ENCODE data around the gene PPP1R7.
A peak's percentile ranks its signal among the peaks of the same experiment; 100 is the strongest.
"Not testable (repeated sequence)": the region's sequence is repeated elsewhere in the genome, so short reads cannot be mapped to it uniquely, and the experiment has no call there.

PPP1R7 gene

GRCh38 chr2:241149925-241150659, at the start of gene PPP1R7:
TSS of gene PPP1R7 (plus strand) at chr2:241150467. CDS start at chr2:241150496, 29 bp downstream.
- peak; percentile 96 for DNase-seq (ENCODE audit: low spot score)

- DNase-seq (ENCODE audit: low spot score) = peak; percentile 88
Measured at GRCh38 chr2:241102239-241102803, 47.9 kb upstream of the PPP1R7 start, which contains the start of gene MTERF4. TSS of gene MTERF4 (minus strand) at chr2:241102287. CDS start at chr2:241102273, 14 bp downstream.

DNA sequence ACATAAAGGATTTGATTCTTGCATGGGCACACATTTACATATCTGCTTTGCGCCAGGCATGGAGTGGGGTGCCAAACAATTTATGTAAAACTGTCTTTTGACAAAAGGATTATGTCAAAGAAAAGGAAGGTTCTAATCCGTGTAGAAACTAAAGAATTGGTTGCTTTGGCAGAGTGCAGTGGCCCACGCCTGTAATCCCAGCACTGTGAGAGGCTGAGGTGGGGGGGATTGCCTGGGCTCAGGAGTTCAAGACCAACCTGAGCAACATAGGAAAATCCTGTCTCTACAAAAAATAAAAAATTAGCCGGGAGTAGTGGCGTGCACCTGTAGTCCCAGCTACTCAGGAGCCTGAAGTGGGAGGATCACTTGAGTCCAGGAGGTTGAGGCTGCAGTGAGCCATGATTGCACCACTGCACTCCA, 47.1 kb upstream of the PPP1R7 start:
- DNase-seq (ENCODE audit: low spot score) = no peak

GRCh38 chr2:241104611-241105010, 45.7 kb upstream of the PPP1R7 start:
- DNase-seq (ENCODE audit: low spot score) = not testable (repeated sequence)

DNA sequence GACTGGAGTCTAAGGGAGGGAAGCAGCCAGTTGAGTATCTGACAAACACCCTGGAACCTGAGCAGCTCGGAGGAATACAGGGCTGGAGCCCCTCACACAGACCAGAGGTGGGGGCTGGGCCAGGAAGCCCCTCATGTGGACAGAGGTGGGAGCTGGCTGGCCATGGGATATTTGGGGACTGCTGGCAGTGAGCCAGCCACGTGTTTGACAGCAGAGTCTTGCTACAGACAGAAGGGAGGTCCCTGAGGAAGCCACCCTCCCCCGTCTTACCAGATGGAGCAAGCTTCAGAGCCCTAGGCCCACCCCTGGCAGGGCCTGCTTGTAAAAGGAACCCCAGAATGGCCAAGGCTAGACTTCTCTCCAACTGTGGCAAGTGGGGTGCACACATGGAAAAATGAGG, 44.6 kb upstream of the PPP1R7 start:
- no peak for DNase-seq (ENCODE audit: low spot score)

DNA sequence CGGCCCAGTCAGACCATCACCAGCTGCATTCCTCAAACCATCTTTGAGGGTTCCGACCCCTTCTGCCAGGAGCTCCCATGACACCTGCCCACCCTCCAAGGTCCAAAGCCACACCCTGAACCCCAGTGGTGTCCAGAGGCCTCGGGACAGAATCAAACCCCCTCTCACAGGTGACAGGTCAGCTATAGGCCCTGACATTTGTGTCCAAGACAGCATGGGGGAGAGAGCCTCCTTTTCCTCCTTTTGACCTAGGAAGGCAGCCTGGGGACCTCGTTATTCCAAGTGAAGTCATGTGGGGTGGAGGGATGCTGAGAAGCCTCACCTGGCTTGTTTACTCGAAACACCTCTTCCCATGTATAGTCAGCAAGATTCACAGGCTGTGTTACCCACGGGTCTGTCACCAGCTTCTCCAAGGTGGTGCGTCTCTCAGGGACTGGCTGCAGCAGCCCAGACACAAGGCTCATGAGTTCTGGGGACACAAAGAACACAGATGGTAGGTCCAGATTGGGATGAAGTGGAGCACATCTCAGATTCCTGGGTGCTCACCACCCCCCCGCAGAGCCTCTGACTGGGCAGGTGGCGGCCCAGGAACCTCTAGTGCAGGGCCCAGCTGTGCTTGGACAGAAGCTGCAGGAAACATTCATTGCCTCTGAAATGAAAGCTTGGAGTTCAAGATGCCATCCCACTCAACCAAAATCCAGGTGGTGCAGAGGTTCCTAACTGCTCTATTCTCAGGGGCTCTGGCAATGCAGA, 43.1 kb upstream of the PPP1R7 start:
- no peak for DNase-seq (ENCODE audit: low spot score)

DNA sequence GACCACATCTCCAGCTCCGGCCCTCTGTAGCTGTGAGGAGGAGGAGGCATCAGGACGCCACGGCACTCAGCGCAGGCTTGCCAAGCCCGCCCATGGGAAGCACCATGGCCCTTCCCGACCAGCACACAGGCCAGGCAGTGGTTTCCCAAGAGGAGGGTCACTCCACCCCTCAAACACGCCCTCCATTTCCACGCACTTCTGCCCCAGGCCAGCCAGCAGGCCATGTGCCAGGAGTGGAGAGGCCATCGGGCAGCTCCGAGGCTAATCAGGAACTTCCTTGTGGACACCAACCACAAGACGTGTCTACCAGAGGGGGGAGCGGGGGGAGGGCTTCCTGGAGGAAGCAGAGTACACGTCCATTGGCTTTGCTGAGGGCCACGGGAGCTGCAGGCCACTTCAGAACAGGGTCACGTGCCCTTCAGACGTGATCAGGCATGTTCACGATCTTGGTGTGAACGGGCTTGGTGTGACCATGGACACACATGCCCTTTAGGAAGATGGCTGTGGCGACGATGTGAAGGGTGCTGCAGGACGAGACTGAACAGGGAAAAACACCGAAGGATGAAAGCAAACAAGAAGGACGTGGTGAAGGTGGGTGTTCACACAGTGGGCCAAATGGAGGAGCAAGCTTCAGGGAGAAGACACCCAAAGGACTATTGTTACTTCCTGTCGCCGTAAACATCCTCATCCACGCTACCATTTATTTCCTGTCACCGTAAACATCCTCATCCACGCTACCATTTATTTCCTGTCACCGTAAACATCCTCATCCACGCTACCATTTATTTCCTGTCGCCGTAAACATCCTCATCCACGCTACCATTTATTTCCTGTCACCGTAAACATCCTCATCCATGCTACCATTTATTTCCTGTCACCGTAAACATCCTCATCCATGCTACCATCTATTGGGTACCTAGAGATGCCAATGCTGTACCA, 41.7 kb upstream of the PPP1R7 start:
- DNase-seq (ENCODE audit: low spot score) = peak; percentile 33

- peak; percentile 38 for DNase-seq (ENCODE audit: low spot score)
Measured at GRCh38 chr2:241109210-241110088, 40.8 kb upstream of the PPP1R7 start.

DNA sequence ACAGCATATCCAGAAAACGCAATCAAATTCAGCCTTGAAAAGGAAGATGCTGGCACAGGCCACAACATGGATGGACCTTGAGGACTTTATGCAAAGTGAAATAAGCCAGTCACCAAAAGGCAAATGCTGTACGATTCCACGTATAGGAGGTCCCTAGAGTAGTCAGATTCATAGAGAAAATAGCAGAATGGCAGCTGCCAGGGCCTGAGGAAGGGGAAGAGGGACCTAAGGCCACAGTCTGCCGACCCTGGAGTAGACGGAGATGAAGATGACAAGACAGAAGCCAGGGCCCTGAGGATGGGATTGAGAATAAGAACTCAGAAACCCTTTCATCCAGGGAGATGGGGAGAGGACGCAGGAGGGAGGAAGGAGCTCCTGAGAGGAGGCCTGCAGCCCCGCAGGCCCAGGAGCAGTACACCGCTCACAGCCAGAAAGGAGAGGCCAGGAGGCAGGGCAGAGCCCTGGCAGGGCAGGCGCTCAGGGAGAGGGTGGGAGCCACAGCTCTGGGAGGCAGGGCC, 40.1 kb upstream of the PPP1R7 start:
- no peak for DNase-seq (ENCODE audit: low spot score)

GRCh38 chr2:241110607-241111439, 39.4 kb upstream of the PPP1R7 start:
- no peak for DNase-seq (ENCODE audit: low spot score)

- no peak for DNase-seq (ENCODE audit: low spot score)
Measured at GRCh38 chr2:241111440-241111805, 38.8 kb upstream of the PPP1R7 start.

GRCh38 chr2:241112046-241112445, 38.2 kb upstream of the PPP1R7 start:
- DNase-seq (ENCODE audit: low spot score) = no peak

DNA sequence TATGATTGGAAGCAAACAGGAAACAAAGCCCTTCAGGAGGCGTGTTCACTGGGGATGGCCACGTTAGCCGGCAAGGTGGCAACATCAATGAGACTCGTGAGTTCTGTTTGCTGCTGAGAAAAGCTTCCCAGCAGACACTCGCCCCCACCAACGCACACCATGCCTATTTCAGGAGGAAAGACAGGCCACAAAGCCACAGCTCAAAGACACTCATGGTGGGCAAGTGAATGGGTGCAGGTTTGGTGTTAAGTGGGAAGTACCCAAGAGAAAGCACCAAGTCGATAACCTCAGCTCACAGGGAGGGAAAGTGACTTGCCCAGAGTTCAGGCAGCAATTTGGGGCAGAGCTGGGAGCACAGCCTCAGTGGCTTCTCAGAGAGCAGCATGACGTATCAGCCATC, 37.7 kb upstream of the PPP1R7 start:
- DNase-seq (ENCODE audit: low spot score) = peak; percentile 37

DNA sequence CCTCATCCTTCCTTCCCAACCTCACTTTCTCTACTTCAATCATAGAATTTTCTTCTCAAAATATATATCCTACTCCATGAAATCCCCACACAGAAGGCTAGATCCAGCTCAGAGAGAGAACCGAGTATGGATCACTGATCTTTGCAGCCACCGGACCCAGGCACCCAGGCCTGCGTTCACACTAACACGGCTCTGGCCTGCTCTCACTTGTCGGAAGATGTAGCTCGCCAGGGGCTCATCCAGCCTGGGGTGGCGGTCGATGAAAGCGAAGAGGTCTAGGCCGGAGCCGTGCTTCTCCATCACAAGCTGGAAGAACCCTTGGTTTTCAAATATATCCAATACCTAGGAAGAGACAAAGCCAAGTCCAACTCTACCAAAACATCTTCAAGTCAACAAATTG, 35.4 kb upstream of the PPP1R7 start:
- DNase-seq (ENCODE audit: low spot score) = no peak

- no peak for DNase-seq (ENCODE audit: low spot score)
Measured at GRCh38 chr2:241115361-241115760, 34.9 kb upstream of the PPP1R7 start.

GRCh38 chr2:241116606-241117560, 33.4 kb upstream of the PPP1R7 start:
- no peak for DNase-seq (ENCODE audit: low spot score)

DNA sequence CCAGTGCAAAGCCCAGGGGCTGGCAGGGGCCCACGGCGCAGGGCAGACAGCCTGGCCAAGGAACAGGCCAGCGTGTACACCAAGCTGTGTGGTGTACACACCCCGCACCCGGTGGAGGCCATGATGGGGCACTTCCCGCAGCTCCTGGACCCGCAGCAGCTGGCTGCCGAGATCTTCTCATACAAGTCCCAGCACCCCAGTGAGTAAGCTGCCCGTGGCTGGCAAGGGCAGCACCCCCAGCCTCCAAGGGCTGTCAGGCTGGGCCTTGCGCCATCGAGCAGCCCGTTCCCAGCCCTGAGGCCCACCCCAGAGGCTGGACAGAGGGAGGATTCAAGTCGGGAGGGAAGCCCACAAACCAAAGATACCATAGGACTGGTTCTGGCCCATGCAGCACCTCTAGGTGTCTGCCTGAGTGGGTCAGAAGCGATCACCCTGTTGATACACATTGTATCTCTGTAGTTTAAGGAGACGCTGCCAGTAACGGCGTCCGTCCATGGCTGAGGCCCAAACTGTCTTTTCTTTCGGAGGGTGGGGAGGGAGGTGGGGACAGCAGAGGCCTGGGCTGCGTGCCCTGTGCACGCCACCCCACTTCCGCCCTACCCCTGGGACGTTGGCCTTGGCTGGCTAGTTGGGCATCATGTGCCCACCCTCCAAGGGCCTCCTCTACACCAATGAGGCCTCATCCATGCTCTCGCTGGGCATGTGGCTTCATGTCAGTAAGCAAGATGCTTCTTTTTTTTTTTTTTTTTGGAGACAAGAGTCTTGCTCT, 31.3 kb upstream of the PPP1R7 start:
- no peak for DNase-seq (ENCODE audit: low spot score)

GRCh38 chr2:241120440-241120839, 29.8 kb upstream of the PPP1R7 start:
- no peak for DNase-seq (ENCODE audit: low spot score)
